Tongue (tissue), 3 donors: Measurements from ENCODE around the gene SAAL1. TPM values are rescaled to one million over a fixed set of nuclear protein-coding genes. Genes with fewer than 3 reads are reported as not detected.
A peak's percentile ranks its signal among the peaks of the same experiment; 100 is the strongest.

Source experiments
- DNase-seq: peaks from one replicate; pipeline ENCODE4 v3.0.0-alpha.2; 2015
- small RNA-seq: library from RNA; depleted of rRNA; stranded (forward); fragments of <200 nt; gene quantifications from one replicate; pipeline ENCODE3, GENCODE V24; 2014; ENCODE audit warnings: low replicate concordance
- total RNA-seq: library from RNA; depleted of rRNA; stranded (reverse); fragments of >200 nt; gene quantifications from one replicate; pipeline ENCODE4 v1.2.3, GENCODE V29; 2014

The SAAL1 gene
- total RNA-seq, 1 donor from 2014 or later = 16.2 TPM

DNA sequence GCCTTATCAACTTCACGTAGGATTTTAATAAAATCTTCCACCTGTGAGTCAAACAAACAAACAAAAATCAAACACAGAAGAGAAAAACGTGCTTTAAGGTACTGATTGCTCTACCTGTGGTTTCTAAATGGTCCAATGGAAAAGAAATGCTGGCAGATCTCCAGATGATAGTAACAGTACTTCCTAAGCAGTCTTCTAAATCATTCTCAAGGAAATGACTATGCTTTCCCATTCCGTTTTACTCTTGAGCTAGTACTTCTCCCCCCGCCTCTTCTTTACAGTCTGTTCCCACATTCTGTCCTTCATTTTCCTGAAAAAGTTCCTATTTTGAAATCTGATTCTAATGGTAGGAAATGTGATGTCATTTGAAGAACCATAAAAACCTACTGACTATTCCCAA lies 25.4 kb downstream of the SAAL1 start:
- DNase-seq = no peak

DNA sequence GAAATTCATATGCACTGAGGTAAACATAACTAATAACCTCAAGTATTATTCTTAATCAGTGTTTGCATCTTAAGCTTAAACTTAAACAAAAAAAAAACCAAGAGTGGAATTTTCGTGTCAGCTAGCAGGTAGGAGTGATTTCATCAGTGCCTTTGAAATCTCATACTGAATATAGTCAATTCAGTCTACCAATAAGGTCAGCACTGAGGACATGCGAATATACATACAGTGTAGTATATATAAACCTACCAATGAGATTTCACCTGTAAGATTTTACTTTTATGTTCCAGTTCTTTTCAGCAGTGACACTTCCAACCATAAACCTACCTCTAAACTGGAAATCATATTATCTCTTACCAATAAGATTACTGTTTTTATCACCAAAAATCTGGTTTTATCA lies 27.0 kb downstream of the SAAL1 start:
- no peak for DNase-seq

DNA sequence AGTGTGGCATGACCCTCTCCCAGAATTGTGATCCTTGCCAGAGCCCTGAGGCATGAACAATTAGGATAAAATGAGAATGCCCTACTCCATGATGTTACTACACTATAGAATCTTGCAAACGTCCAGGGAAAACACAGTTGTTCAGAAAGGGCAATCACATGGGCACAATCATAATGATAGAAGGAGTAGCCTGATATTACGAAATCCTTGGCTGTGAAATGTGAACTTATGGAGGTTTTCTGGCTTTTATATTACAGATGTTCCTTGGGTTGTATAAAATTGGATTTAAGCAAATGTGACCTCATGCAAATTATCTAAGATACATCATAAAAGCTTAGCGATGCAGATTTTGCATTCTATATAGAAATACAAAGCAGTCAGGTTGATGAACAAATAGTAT lies 30.4 kb downstream of the SAAL1 start:
- DNase-seq = no peak

DNA sequence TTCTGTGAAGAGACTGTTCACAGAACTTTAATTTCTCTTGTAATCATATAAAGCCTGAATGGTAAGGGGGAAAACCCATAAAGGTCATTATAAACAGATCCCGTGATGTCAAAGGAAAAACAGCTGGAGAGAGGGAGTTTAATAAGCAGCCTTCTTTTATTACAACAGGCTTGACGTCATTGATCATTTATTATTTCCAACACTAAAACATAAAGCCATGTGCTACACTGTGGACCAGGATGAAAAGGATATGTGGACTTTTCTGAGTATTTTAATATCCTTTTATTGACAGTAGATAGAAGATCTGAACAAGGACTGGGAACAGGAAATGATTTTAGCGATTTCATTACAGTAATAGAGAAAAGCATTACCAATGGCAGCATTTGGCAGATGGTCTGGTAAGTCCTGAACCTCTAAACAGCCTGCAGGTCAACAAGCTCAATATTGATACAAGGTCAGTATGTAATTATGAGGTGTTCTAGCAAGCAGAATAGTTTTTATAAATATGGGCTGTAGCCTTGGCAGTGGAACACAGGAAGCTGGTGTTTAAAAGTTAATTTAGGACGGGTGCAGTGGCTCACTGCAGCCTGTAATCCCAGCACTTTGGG lies 34.7 kb downstream of the SAAL1 start:
- DNase-seq = no peak

DNA sequence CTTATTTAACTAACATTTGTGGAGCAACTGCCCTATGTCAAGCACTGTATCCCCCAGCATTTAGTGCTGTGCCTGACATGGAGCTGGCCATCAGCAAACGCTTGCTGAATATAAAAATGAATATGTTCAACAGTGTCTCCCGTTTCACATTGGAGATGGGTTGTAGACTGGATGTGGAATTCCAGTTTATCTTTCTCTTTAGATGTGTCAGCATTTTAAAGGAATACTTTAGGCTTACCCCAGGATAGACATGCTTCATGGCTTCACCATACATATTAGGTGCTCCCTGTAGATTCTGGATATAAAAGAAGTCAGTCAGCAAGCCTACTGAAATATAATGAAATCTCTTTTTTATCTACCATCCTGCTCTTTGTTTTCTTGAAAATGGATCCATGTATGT lies 38.5 kb downstream of the SAAL1 start:
- DNase-seq = no peak

DNA sequence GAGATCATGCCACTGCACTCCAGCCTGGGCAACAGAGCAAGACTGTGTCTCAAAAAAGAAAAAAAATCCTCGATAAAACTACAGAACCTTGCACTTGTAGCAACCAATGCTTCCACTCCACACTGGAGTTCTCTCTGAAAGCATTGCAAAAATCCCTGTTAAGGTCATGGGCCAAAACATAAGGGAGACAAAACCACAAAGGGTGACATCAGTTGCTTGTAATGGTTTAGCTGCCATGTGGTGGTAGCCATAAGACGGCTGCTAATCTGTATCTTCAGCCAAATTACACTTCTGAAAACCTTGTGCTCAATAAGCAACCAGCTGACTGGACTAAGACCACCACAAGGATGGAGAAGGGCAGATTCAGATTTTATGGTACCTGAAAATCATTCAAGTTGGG lies 39.3 kb downstream of the SAAL1 start:
- DNase-seq = no peak

DNA sequence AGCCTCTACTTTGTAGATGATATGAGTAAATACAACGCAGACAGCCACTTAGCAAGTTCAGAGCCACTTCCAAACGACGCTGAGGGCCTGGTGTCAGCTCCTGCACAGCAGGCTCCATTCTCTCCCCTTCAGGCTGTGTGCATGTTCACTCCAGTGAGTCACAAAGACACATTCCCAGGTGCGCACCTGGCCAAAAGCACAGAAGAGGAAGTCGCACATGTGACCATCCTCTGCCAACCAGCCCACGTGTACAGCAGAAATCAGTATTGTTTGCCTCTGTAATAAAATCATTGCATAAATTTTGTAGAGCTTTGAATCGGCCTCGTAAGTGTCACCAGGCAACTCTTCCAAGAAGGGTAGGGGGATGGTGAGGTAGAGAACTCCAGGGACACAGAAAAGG lies 40.3 kb downstream of the SAAL1 start:
- no peak for DNase-seq

DNA sequence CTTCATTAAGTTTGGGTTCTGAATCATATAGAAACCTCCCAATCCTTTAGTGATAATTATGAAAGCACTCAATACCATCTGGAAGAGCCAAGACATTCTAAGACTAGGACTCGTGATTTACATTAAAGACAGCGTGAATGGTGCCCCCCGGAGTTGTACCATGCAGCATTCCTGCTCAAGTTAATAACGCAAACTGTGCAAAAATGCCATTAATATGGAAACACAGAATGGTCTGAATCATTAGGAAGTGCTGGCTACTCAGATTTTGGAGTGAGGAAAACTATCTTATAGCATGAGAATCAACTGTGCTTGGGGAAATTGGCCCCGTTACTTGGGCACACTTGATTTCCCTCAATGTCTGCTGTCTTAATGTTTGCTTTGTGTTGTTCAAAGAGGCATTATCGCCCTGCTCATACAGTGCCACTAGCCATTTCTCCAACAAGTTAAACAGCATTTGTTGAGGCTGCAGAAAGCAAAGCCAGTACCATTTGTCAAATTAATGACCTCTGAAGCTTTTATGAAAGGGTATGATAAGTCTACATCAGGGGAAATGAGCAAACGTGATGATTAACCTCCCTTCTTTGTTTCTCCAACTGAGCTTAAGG lies 41.3 kb downstream of the SAAL1 start:
- DNase-seq = no peak

DNA sequence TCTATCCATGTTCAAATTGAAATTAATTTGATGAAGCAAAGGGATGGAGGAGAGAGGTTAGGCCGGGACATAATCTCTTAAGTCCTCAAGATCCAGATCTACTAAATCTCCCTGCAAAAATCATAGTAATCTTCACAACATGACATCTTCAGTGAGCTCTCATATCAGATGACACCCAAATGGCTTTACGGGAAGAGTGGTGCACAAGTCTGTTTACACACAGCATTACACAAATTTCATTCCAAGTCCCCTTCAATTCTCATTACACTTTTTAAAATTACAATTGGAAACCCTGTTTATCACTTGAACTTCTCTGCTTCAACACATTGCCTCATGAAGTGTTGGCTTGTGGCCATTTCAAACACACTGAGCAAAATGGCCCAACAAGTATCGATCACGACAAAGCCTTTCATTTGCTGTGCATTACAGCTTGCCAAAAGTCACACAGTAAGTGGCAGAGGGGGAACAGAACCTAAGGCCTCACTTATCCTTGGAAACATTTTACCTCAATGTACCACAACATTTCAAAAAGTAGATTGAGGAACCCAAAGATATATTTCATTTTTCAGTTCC lies 41.9 kb downstream of the SAAL1 start:
- no peak for DNase-seq

DNA sequence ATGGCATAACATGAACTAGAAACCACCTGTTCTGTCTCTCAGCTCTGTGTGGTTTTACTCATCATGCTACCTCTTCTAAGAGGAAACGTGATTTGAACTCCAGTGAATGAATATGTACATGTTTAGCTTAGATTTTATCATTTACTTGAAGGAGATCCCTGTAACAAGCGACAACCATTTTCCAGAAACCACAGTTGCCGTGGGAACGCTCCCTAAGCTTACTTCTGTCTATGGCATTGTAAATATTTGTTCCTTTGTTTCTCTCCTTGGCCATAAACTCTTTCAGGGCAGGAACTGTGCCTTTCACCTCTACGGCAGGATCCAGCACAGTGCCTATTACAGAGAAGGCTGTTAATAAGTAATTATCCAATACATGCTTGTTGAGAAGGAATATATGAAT lies 42.8 kb downstream of the SAAL1 start:
- DNase-seq = no peak

DNA sequence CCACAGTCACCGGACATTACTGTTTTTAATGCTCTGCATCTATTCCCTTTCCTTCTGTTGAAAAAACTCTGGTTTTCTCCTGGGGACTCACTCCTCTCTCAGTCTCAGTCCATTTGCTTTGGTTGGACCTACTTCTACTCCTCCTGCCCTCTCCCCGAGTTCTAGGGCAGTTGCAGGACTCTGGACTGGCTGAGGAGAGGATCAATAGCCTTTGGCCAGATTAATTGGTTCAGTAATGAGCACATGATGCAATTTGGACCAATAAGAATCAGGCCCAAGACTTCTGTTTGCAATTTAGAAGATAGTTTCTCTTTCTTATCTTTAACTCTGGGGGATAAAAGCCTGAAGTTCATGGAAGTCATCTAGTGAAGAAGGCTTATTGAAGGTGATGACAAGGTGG lies 44.5 kb downstream of the SAAL1 start:
- no peak for DNase-seq

DNA sequence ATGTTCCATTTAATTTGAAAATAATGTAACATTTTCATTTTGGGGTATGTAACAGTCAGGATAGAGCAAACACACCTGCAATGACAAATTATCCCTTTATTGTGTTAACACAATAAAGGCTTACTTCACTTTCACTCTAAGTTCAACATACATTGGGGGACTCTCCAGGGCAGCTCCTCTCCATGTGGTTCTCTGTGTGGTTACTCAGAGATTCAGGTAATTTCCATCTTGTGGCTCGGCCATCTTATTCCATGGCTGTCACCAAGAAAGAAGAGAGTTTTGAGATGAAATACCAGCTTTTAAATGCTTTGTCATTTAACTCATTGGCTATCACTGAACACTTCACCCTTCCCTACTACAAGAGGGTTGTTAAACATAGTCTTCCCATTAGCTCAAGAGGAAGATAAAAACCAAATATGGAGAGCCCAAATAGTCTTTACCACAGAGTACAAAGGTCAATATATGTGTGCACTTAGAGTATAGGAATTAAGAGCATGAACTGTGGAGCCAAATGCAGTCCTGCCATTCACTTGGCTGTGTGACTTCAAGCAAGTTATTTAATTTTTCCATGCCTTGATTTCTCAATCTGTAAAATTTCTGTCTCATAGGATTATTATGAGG lies 49.2 kb downstream of the SAAL1 start:
- no peak for DNase-seq

DNA sequence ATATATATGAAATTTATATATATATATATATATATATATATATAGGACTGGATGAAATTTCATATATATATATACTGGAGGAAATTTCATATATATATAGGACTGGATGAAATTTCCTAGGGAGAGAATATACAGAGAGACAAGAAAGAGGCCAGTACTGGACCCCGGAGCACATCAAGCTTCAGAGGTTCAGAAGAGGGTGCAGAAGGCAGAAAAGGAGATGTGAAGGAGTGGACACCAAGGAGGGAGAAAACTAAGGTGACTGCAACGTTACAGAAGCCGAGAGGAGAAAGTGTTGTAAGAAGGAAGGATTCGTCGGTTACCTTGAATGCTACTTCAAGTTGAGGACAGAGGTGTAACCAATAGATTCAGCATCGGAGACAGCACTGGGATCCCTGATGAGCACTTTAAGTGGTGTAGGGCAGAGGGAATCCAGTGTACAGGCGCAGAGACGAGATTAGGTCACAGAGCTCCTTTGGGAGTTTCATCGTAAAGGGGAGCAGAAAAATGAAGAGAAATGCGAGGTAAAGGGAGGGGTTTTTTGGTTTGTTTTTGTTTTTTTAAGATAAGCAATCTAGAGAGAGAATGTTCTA lies 51.3 kb downstream of the SAAL1 start:
- DNase-seq = no peak

DNA sequence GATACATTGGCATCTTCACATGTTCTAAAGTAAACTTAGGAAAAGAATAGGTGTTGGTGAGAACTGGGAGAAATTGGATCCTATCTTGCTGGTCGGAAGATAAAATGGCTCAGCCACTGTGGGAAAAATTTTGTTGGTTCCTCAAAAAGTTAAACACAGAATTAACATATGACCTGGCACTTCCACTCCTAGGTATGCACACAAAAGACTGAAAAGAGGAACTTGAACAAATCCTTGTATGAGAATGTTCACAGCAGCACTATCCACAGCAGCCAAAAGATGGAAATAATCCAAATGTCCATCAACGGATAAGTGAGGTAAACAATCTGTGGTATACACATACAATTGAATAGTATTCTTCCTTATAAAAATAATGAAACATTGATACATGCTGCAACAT lies 55.0 kb downstream of the SAAL1 start:
- no peak for DNase-seq

DNA sequence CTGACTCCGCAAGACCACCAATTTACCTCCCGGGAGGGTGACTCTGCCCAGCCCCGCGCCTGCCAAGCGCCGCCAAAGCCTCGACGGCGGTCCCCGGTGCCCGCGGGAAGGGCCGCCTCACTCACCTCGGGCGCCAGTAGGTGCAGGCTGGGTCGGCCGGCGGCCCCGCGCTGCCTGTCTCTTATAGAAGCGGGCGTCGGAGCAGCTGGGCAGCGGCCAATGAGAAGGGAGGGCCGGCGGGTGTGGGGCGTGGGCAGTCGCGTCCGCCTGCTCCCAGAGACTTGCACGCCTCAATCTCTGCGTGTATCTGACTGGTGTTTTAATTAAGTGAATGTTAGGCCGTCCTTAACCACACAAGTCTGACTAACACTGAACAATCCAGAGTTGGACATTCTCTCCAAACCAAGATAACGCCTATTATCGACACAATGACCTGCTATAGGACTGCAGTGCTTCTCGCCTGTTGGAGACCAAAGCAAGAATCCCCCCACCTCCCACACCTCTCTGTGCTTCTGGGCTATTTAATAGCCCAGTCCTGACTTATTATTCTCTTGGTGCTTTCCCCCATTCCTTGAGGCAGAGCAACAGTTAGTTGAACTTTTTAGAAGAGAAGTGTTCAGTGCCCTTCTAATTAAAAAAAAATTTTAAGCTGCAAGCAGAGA lies 59.6 kb downstream of the SAAL1 start, which contains the start of gene TPH1:
Gene TPH1 (minus strand): TSS at position 154 of the 662 bp plus-strand sequence. CDS start 5,507 bp downstream, outside the sequence.
- DNase-seq = peak; percentile 48

DNA sequence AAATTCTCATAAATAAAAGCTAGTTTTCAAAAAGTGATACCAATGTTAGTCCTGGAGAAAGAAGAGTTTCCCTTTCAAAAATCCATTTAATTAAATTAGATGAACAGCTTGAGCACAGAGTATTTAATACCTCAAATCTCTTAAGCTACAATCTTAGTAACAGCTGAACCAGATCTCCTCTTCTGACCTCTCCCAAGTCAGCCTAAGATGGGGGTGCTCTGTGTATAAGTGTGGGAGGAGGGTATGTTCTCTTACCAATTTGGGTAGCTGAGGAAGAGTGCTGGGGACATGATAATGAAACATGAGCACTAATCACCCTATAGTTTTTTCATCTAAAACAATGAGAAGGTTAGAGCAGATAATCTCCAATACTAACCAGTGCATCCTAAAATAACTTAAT lies 69.4 kb downstream of the SAAL1 start:
- no peak for DNase-seq

Small RNA genes lying within 50 kb of the gene (small RNA-seq; reads per million reads assigned to genes)
- gene HIGD1AP5 = not detected

Other genes with a start within 250 kb of the SAAL1 start
- 17.7 TPM for gene SERGEF, start 93.0 kb downstream of the SAAL1 start, total RNA-seq
- 0.21 TPM for gene TPH1, start 59.8 kb downstream of the SAAL1 start, total RNA-seq
- gene MRGPRX3, start 26.5 kb upstream of the SAAL1 start, total RNA-seq = 0.51 TPM
- not detected for gene MRGPRX4, start 66.8 kb upstream of the SAAL1 start, total RNA-seq
- not detected for gene SAA4, start 130.7 kb upstream of the SAAL1 start, total RNA-seq
- gene SAA2, start 142.6 kb upstream of the SAAL1 start, total RNA-seq = not detected
- gene SAA1, start 160.2 kb upstream of the SAAL1 start, total RNA-seq = 2.4 TPM
- 24.3 TPM for gene HPS5, start 216.1 kb upstream of the SAAL1 start, total RNA-seq
- 69.6 TPM for gene GTF2H1, start 216.5 kb upstream of the SAAL1 start, total RNA-seq